Activated CD4-positive, alpha-beta T cell treated with anti-CD3 and anti-CD28 coated beads, Interleukin-10, Interleukin-2, amounts not matched to agents 100 ng/mL and 50 ng/mL, durations not matched to agents 16 hours and 8 hours (primary cell): ENCODE measurements around the gene VPS37D.
"Not testable (repeated sequence)": the region's sequence is repeated elsewhere in the genome, so short reads cannot be mapped to it uniquely, and the experiment has no call there.

Experiments used
- DNase-seq: peaks from one replicate; pipeline ENCODE4 v3.0.0-alpha.2; 2020

The VPS37D gene

GRCh38 chr7:73646785-73647724 lies 20.6 kb upstream of the VPS37D start:
- DNase-seq, result no peak

DNA sequence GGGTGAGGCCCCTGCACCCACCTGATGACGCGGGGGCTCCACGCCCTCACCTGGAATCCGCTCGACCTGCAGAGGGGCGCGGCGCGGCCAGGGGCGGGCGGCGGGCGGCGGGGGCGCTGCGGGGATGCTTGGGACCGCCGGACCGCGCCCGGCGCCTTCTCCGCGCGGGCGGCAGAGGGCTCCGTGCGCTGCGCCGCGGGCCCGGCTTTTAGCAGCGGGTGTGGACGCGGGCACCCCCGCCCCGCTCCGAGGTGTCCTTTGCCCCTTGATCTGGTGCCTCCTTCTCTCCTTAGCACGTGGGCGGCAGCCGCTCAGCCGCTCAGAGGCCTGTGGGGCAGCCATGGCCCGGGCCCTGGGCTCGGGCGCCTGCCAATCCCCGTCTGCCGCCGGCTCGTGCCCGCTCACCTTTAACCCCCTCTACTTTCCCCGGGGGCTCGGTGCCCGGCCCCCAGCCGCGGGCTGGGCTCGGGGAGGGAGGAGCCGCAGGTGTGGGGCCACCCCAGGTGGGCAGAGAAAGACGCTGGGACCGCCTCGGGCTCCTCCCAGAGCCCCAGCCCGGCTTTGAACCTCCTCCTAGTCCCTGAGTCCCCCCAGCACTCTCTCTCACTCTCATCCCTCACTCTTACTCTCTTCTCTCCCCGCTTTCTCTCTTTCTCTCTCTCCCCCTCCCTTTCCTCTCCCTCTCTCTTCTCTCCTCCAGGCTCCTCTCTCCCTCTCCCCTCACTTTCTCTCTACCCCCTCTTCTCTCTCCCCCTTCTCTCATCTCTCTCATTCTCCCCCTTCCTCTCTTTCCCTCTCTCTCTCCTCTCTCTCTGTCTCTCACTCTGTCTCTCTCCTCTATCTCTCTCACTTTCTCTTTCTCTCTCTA lies 19.7 kb upstream of the VPS37D start:
- DNase-seq, result peak; percentile 11

DNA sequence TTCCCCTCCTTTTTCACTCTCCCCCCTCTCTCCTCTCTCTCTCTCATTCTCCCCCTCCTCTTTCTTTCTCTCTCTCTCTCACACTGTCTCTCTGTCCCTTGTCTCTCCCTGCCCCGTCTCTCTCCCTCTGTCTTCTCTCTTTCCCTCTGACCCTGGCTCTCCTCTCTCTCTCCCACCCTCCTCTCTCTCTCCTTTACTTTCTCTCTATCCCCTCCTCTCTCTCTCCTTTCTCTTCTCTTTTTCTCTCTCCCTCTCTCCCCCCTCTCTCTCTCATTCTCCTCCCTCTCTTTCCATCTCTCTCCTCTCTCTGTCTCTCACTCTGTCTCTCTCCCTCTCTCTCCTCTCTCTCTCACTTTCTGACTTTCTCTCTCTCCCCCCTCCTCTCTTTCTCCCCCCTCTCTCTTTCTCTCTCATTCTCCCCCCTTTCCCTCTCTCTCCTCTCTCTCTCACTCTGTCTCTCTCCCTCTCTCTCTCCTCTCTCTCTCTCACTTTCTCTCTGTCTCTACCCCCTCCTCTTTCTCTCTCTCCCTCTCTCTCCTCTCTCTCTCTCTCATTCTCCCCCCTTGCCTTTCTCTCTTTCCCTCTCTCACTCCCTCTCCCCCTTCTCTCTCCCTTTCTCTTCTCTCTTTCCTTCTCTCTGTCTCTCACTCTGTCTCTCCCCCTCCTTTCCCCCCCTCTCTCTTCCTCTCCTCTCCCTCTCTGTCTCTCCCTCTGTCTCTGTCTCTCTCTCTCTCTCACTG lies 18.9 kb upstream of the VPS37D start:
- no peak for DNase-seq

GRCh38 chr7:73649576-73649975 lies 18.1 kb upstream of the VPS37D start:
- DNase-seq, result no peak

DNA sequence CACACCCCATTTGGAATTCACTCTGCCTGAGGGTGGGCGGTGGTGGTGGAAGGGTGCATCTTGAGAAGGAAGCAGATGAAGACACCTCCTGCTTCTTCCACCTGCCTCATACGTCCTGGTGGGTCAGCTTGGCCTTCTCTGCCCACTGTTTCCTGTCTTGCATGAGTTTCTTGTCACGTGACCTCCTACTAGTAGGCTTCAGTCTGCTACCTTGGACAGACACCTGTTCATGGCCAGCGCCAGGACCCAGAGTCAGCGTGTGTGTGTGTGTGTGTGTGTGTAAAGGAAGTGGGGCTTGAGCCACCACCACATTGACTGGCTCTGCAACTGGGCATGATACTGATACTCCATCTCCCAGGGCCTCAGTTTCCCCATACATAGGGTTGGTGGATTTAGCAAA lies 17.1 kb upstream of the VPS37D start:
- DNase-seq, result no peak

- DNase-seq, result no peak
Observed at GRCh38 chr7:73652541-73652949, 15.1 kb upstream of the VPS37D start.

GRCh38 chr7:73655309-73655708 lies 12.3 kb upstream of the VPS37D start:
- DNase-seq, result not testable (repeated sequence)

DNA sequence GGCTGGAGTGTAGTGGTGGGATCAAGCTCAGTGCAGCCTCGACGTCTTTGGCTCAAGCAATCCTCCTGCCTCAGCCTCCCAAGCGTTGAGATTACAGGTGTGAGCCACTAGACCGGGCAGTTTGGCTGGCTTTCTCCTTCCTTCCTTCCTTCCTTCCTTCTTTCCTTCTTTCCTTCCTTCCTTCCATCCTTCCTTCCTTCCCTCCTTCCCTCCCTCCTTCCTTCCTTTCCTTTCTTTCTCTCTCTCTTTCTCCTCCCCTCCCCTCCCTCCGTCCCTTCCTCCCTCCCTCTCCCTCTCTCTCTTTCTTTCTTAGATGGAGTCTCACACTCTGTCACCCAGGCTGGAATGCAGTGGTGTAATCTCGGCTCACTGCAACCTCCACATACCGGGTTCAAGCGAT lies 7.6 kb upstream of the VPS37D start:
- DNase-seq, result no peak

GRCh38 chr7:73660594-73660993 lies 7.0 kb upstream of the VPS37D start:
- DNase-seq, result not testable (repeated sequence)

DNA sequence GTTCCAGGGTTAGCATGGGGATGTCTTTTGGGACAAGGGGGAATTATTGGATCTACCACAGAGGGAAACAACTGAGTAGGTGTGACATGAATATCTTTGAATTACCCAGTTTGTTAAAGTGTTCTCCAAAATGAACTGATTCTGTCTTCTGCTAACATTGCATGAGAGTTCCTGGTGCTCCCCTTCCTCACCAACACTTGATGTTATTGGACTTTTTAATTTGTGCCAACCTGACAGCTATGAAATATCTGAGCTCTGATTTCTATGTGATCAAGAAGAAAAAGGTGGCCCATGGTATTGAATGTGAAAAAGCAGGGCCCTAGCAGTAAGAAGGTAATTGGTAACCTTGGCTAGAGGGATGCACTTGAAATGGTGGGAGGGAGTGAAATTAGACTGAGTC lies 4.6 kb upstream of the VPS37D start:
- DNase-seq, result no peak

- DNase-seq, result no peak
Observed at GRCh38 chr7:73668103-73668885, 663 bp downstream of the VPS37D start.

DNA sequence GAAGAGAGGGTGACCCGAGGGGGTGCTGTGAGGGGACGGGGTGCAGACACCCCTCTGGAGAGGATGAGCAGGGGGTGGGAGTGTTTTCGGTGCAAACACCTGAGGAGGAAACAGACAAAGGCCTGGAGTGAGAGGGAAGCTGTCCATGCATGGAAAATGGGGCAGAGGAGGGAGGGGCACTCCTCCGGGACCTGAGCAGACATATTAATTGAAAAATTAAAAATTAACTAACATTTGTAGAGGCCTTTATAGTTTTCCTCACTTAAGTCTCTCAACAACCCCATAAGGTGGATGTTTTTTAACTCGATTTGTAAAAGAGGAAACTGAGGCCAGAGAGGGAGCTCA lies 1.2 kb downstream of the VPS37D start:
- DNase-seq, result no peak

- DNase-seq, result no peak
Observed at GRCh38 chr7:73669288-73669701, 1.7 kb downstream of the VPS37D start.

DNA sequence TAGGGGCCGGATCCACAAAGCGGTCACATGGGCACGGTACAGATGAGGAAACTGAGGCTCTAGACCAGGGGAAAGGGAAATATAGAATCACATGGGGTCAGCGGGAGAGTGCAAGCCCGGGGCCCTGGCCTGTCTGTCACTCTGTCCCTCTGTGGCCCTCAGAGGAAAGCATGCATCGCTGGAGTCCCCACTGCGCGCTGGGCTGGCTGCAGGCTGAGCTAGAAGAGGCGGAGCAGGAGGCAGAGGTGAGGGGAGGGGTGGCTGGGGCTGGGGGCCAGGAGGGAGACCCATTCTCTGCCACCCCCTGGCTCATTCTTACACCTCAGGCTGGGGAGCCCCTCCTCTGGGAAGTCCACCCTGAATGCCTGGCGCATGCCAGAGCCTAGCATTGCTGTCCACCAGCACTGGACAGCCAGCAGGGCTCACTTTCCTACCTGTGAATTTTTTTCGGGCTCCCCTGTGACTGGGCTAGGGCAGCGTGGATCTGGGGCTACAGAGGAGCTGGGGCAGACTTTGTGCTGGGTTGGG lies 2.3 kb downstream of the VPS37D start:
- DNase-seq, result no peak

DNA sequence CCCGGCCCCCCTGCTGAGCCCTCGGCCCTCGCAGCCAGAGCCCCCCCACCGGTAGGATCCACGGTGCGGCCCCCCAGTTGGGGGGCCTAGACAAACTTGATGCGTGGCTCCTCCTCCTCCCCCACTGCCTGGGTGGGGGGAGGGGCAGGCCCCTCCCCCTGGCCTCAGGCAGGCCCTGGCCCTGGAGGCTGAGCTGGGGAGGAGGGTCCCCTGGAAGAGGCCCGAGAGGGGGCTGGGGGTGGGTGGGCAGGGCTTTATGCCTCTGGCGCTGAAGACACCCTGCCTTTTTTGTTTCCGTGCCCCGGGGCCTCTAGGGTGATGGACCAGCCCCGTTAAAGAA lies 3.7 kb downstream of the VPS37D start:
- no peak for DNase-seq

- no peak for DNase-seq
Observed at GRCh38 chr7:73671857-73672445, 4.3 kb downstream of the VPS37D start.

DNA sequence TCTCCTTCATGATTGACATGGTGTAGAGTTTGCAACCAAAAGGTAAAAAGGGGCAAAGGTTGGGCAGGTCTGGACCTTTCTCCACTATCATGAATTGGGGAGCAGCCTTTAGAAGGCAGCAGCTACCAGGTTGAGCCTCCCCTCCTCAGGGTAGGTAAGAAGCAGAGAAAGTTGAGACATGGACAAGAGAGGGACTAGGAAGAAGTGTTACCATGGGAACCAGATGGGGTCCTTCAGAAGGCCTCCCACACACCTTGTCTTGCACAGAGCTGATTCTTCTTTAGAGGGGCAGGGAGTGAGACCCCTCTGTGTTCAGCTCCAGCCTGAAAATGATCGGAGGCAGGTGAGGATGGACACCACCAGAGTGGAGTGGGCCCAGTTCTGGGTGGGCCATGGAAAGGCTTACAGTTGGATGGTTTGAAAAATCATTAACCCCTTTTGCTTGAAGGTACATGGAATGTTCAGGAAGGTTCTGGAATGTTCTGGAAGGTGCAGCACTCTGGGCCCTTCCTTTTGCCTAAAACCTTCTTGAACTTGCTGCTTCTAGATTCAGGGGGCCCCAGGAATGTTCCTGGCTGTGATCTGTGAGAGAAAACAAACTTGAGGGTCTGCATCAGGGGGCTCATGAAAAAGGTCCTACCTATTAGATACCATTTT lies 7.0 kb downstream of the VPS37D start:
- no peak for DNase-seq

- not testable (repeated sequence) for DNase-seq
Observed at GRCh38 chr7:73676062-73676461, 8.4 kb downstream of the VPS37D start.

DNA sequence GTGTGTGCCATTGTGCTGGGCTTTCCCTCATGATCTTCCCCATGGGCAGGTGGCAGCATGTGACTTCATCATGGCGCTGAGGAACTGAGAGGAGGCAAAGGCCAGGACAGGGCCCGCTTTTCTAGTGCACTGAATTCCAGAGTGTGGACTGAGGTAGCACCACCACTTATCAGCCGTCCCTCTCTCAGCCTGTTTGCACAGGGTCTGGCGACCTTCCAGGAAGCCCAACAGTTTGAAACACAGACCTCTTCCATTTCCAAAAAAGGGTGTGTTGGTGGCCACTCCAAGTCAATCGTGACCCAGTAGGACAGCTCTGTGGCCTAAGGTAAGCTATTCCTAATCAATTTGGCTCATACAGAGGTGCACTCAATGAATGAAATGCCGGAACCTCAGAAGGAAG lies 11.2 kb downstream of the VPS37D start:
- DNase-seq, result no peak

DNA sequence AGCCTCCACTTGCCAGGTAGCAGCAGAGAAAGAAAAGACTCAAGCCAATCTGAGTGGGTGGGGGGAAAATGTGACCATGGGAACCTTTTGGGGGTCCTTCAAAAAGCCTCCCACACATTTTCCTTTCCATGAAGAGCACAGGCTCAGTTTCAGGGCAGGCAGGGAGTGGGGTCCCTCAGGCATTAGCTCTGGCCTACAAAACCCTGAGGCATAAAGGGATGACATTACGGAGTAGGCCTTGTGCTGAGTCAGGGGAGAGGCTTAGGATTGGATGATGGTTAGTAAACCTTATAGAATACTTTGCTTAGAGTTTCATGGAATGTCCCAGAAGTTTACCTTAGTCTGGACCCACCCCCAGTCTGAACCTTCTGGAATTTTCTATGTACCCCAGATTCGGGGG lies 12.1 kb downstream of the VPS37D start:
- no peak for DNase-seq

GRCh38 chr7:73680501-73680900 lies 12.9 kb downstream of the VPS37D start:
- no peak for DNase-seq
